ENCODE data around the gene KRTAP4-16.
"Not testable (repeated sequence)": the region's sequence is repeated elsewhere in the genome, so short reads cannot be mapped to it uniquely, and the experiment has no call there.

KRTAP4-16 gene

GRCh38 chr17:41071606-41072360 lies 30.2 kb downstream of the KRTAP4-16 start:
- no peak for DNase-seq (ENCODE audit: low spot score)
- H3K27ac Mint-ChIP-seq, result no peak overlapping the region
- no peak overlapping the region for H3K4me3 Mint-ChIP-seq
- H3K4me1 Mint-ChIP-seq (ENCODE audit: low read depth), result no peaks in the 10 kb centered on the region
- no peaks in the 10 kb centered on the region for H3K36me3 Mint-ChIP-seq (ENCODE audit: low read depth)
- H3K27me3 Mint-ChIP-seq (ENCODE audit: low read depth), result peaks cover 9% of the 10 kb centered on the region
- H3K9me3 Mint-ChIP-seq, result no peaks in the 10 kb centered on the region

- H3K4me3 Mint-ChIP-seq, result no peak overlapping the region
- no peak for DNase-seq (ENCODE audit: low spot score)
- no peaks in the 10 kb centered on the region for H3K36me3 Mint-ChIP-seq (ENCODE audit: low read depth)
- no peaks in the 10 kb centered on the region for H3K9me3 Mint-ChIP-seq
- H3K4me1 Mint-ChIP-seq (ENCODE audit: low read depth), result no peaks in the 10 kb centered on the region
- no peak overlapping the region for H3K27ac Mint-ChIP-seq
- peaks cover 2% of the 10 kb centered on the region for H3K27me3 Mint-ChIP-seq (ENCODE audit: low read depth)
These were observed 33.0 kb downstream of the KRTAP4-16 start for GRCh38 chr17:41069031-41069430.

- no peaks in the 10 kb centered on the region for H3K4me1 Mint-ChIP-seq (ENCODE audit: low read depth)
- H3K9me3 Mint-ChIP-seq, result no peaks in the 10 kb centered on the region
- H3K27ac Mint-ChIP-seq, result no peak overlapping the region
- DNase-seq (ENCODE audit: low spot score), result no peak
- no peaks in the 10 kb centered on the region for H3K36me3 Mint-ChIP-seq (ENCODE audit: low read depth)
- peaks cover 2% of the 10 kb centered on the region for H3K27me3 Mint-ChIP-seq (ENCODE audit: low read depth)
- no peak overlapping the region for H3K4me3 Mint-ChIP-seq
These were observed 34.7 kb downstream of the KRTAP4-16 start for GRCh38 chr17:41067281-41067680.

- no peak for DNase-seq (ENCODE audit: low spot score)
- no peaks in the 10 kb centered on the region for H3K36me3 Mint-ChIP-seq (ENCODE audit: low read depth)
- H3K27me3 Mint-ChIP-seq (ENCODE audit: low read depth), result peaks cover 8% of the 10 kb centered on the region
- no peak within 1 kb of the TSS for H3K4me3 Mint-ChIP-seq
- no peaks in the 10 kb centered on the region for H3K4me1 Mint-ChIP-seq (ENCODE audit: low read depth)
- H3K27ac Mint-ChIP-seq, result no peak within 1 kb of the TSS
- no peaks in the 10 kb centered on the region for H3K9me3 Mint-ChIP-seq
These were observed 36.0 kb downstream of the KRTAP4-16 start, which contains the start of gene KRTAP2-4 for GRCh38 chr17:41065829-41066624. Gene KRTAP2-4 (minus strand): TSS chr17:41065879. CDS start chr17:41065845, 34 bp downstream.

GRCh38 chr17:41065016-41065689 lies 36.9 kb downstream of the KRTAP4-16 start:
- peaks cover 16% of the 10 kb centered on the region for H3K27me3 Mint-ChIP-seq (ENCODE audit: low read depth)
- DNase-seq (ENCODE audit: low spot score); H3K36me3 Mint-ChIP-seq (ENCODE audit: low read depth); H3K4me1 Mint-ChIP-seq (ENCODE audit: low read depth); H3K27ac Mint-ChIP-seq; H3K9me3 Mint-ChIP-seq; H3K4me3 Mint-ChIP-seq: not testable (repeated sequence)

GRCh38 chr17:41064301-41064700 lies 37.7 kb downstream of the KRTAP4-16 start:
- H3K27me3 Mint-ChIP-seq (ENCODE audit: low read depth), result peaks cover 19% of the 10 kb centered on the region
- H3K4me1 Mint-ChIP-seq (ENCODE audit: low read depth), result no peaks in the 10 kb centered on the region
- no peaks in the 10 kb centered on the region for H3K9me3 Mint-ChIP-seq
- H3K4me3 Mint-ChIP-seq, result no peak overlapping the region
- no peak for DNase-seq (ENCODE audit: low spot score)
- H3K27ac Mint-ChIP-seq, result no peak overlapping the region
- H3K36me3 Mint-ChIP-seq (ENCODE audit: low read depth), result no peaks in the 10 kb centered on the region

GRCh38 chr17:41063449-41063848 lies 38.6 kb downstream of the KRTAP4-16 start:
- Mint-ChIP-seq H3K36me3 (ENCODE audit: low read depth) (no peaks in the 10 kb centered on the region), H3K4me3 (no peak overlapping the region), H3K27ac (no peak overlapping the region), H3K9me3 (no peaks in the 10 kb centered on the region), H3K27me3 (ENCODE audit: low read depth) (peaks cover 26% of the 10 kb centered on the region), H3K4me1 (ENCODE audit: low read depth) (no peaks in the 10 kb centered on the region)
- no peak for DNase-seq (ENCODE audit: low spot score)

GRCh38 chr17:41061964-41062363 lies 40.0 kb downstream of the KRTAP4-16 start:
- no peak for DNase-seq (ENCODE audit: low spot score)
- H3K36me3 Mint-ChIP-seq (ENCODE audit: low read depth), result no peaks in the 10 kb centered on the region

GRCh38 chr17:41060052-41060604 lies 41.9 kb downstream of the KRTAP4-16 start, which contains the start of gene KRTAP2-3:
Gene KRTAP2-3 (minus strand): TSS chr17:41060114. CDS start chr17:41060050, 64 bp downstream.
- H3K4me3 Mint-ChIP-seq, result no peak within 1 kb of the TSS
- H3K36me3 Mint-ChIP-seq (ENCODE audit: low read depth), result no peaks in the 10 kb centered on the region
- H3K4me1 Mint-ChIP-seq (ENCODE audit: low read depth), result no peaks in the 10 kb centered on the region
- H3K9me3 Mint-ChIP-seq, result peaks cover 6% of the 10 kb centered on the region
- DNase-seq (ENCODE audit: low spot score), result no peak
- H3K27me3 Mint-ChIP-seq (ENCODE audit: low read depth), result peaks cover 29% of the 10 kb centered on the region
- no peak within 1 kb of the TSS for H3K27ac Mint-ChIP-seq

More at GRCh38 chr17:41061964-41062363, 40.0 kb downstream of the KRTAP4-16 start:
- H3K27me3 Mint-ChIP-seq (ENCODE audit: low read depth), result peaks cover 29% of the 10 kb centered on the region
- H3K4me1 Mint-ChIP-seq (ENCODE audit: low read depth), result no peaks in the 10 kb centered on the region
- no peak overlapping the region for H3K4me3 Mint-ChIP-seq
- H3K27ac Mint-ChIP-seq, result no peak overlapping the region
- peaks cover 6% of the 10 kb centered on the region for H3K9me3 Mint-ChIP-seq

- not testable (repeated sequence) for DNase-seq (ENCODE audit: low spot score); H3K9me3 Mint-ChIP-seq; H3K27ac Mint-ChIP-seq; H3K36me3 Mint-ChIP-seq (ENCODE audit: low read depth); H3K4me1 Mint-ChIP-seq (ENCODE audit: low read depth); H3K4me3 Mint-ChIP-seq
- H3K27me3 Mint-ChIP-seq (ENCODE audit: low read depth), result peaks cover 29% of the 10 kb centered on the region
These were observed 42.5 kb downstream of the KRTAP4-16 start for GRCh38 chr17:41059276-41060051.

GRCh38 chr17:41058741-41059140 lies 43.3 kb downstream of the KRTAP4-16 start:
- Mint-ChIP-seq H3K9me3 (peaks cover 6% of the 10 kb centered on the region), H3K27me3 (ENCODE audit: low read depth) (peaks cover 30% of the 10 kb centered on the region), H3K4me1 (ENCODE audit: low read depth) (no peaks in the 10 kb centered on the region), H3K4me3 (no peak overlapping the region), H3K36me3 (ENCODE audit: low read depth) (no peaks in the 10 kb centered on the region), H3K27ac (no peak overlapping the region)
- DNase-seq (ENCODE audit: low spot score), result no peak

- H3K36me3 Mint-ChIP-seq (ENCODE audit: low read depth), result no peaks in the 10 kb centered on the region
- peaks cover 6% of the 10 kb centered on the region for H3K9me3 Mint-ChIP-seq
- H3K27me3 Mint-ChIP-seq (ENCODE audit: low read depth), result peaks cover 33% of the 10 kb centered on the region
- DNase-seq (ENCODE audit: low spot score), result no peak
- H3K4me1 Mint-ChIP-seq (ENCODE audit: low read depth), result no peaks in the 10 kb centered on the region
- no peak overlapping the region for H3K4me3 Mint-ChIP-seq
- H3K27ac Mint-ChIP-seq, result no peak overlapping the region
These were observed 44.5 kb downstream of the KRTAP4-16 start for GRCh38 chr17:41057547-41057946.

GRCh38 chr17:41055130-41055529 lies 46.9 kb downstream of the KRTAP4-16 start, which contains the start of gene KRTAP2-2:
Gene KRTAP2-2 (minus strand): TSS chr17:41055230. CDS start chr17:41055211, 19 bp downstream.
- H3K27me3 Mint-ChIP-seq (ENCODE audit: low read depth), result peaks cover 22% of the 10 kb centered on the region
- DNase-seq (ENCODE audit: low spot score); H3K36me3 Mint-ChIP-seq (ENCODE audit: low read depth); H3K9me3 Mint-ChIP-seq; H3K27ac Mint-ChIP-seq; H3K4me3 Mint-ChIP-seq; H3K4me1 Mint-ChIP-seq (ENCODE audit: low read depth): not testable (repeated sequence)
